MM.1S (cell line): Measurements from ENCODE around the gene CERKL.

Experiments
- CTCF ChIP-seq: fragments of 300-600 bp; sonication (generic); IDR thresholded peaks from 2 replicates; pipeline ENCODE4 v1.5.1; 2016; ENCODE audit warnings: antibody characterized with exemption, low read length, mixed read lengths
- EZH2 ChIP-seq: fragments of 300-600 bp; sonication (generic); optimal IDR thresholded peaks from 2 replicates; pipeline ENCODE3; 2017; ENCODE audit warnings: low read depth, mild to moderate bottlenecking, antibody characterized with exemption, low read length, mixed read lengths

GRCh38 chr2:181621779-181622490, 35.0 kb downstream of the CERKL start:
- TF ChIP-seq CTCF (no peak), EZH2 (no peak)
